PC-9 (cell line): ENCODE measurements around the gene KLHL18. TPM values are rescaled to one million over a fixed set of nuclear protein-coding genes. Genes with fewer than 3 reads are reported as not detected.

Experiments
- BruUV-seq: library from RNA; stranded (reverse); fragments of 400-500 nt; replicated peaks from 2 replicates; lab custom pipeline; 2021; lab: Mats Ljungman, UMichigan
- CTCF ChIA-PET: fragments of 300-600 bp; sonication (Branson Sonifier 250); formaldehyde crosslinking; loops from one replicate; lab custom pipeline; 2022; ENCODE audit warnings: antibody characterized with exemption; lab: Charles Lee
- POLR2A ChIA-PET: fragments of 300-600 bp; sonication (Branson Sonifier 250); formaldehyde crosslinking; loops from one replicate; lab custom pipeline; 2022; ENCODE audit warnings: antibody characterized with exemption; ENCODE audit not compliant: unreplicated experiment; lab: Charles Lee
- DNase-seq, 2 experiments: peaks; one replicate each; pipeline versions ENCODE4 v3.0.0 to v3.0.0-alpha.2; 2015 to 2022; ENCODE audit warnings: mixed read lengths in 1 of 2
- H2AFZ ChIP-seq: fragments of 200-600 bp; sonication (generic); 2 replicates; pipeline ENCODE4 v1.8.1; 2017; ENCODE audit warnings: antibody characterized with exemption
- H3F3A ChIP-seq: fragments of 200-600 bp; sonication (generic); 2 replicates; pipeline ENCODE4 v1.8.1; 2017; ENCODE audit warnings: antibody characterized with exemption, mild to moderate bottlenecking, low read depth; ENCODE audit not compliant: insufficient read depth
- H3K27ac ChIP-seq: fragments of 200-600 bp; sonication (generic); 2 replicates; pipeline ENCODE4 v1.6.1; 2016; ENCODE audit warnings: mixed run types
- H3K27me3 ChIP-seq: fragments of 200-600 bp; sonication (generic); 2 replicates; pipeline ENCODE4 v1.6.1; 2016; ENCODE audit warnings: low read depth, mixed run types; ENCODE audit not compliant: insufficient read depth
- H3K36me3 ChIP-seq: fragments of 200-600 bp; sonication (generic); 2 replicates; pipeline ENCODE4 v1.6.1; 2016; ENCODE audit warnings: low read depth, mixed run types
- H3K4me1 ChIP-seq: fragments of 200-600 bp; sonication (generic); replicated peaks from 2 replicates; pipeline ENCODE4 v1.6.1; 2016; ENCODE audit warnings: mixed run types; ENCODE audit not compliant: insufficient read depth
- H3K4me2 ChIP-seq: fragments of 200-600 bp; sonication (generic); 2 replicates; pipeline ENCODE4 v1.6.1; 2017; ENCODE audit warnings: mixed run types
- H3K4me3 ChIP-seq: fragments of 200-600 bp; sonication (generic); 2 replicates; pipeline ENCODE4 v1.6.1; 2016; ENCODE audit warnings: mixed run types
- H3K79me2 ChIP-seq: fragments of 200-600 bp; sonication (generic); 2 replicates; pipeline ENCODE4 v1.6.1; 2017; ENCODE audit warnings: low read depth, mixed run types
- H3K9me2 ChIP-seq: fragments of 200-600 bp; sonication (generic); 2 replicates; pipeline ENCODE4 v1.8.1; 2017; ENCODE audit warnings: mild to moderate bottlenecking; ENCODE audit not compliant: insufficient read depth
- H3K9me3 ChIP-seq: fragments of 200-600 bp; sonication (generic); 2 replicates; pipeline ENCODE4 v1.8.1; 2016; ENCODE audit warnings: low read depth; ENCODE audit not compliant: insufficient read depth
- H4K20me1 ChIP-seq: fragments of 200-600 bp; sonication (generic); 2 replicates; pipeline ENCODE4 v1.8.1; 2017; ENCODE audit not compliant: insufficient read depth
- EZH2 ChIP-seq: fragments of 200-600 bp; sonication (generic); IDR thresholded peaks from 2 replicates; pipeline ENCODE4 v1.8.0; 2017; ENCODE audit warnings: antibody characterized with exemption, low read depth
- intact Hi-C: fragments of 100-400 bp; cut with micrococcal nuclease; formaldehyde crosslinking; loops from one replicate; pipeline ENCODE4 v1.10.0; 2022; ENCODE audit not compliant: unreplicated experiment
- total RNA-seq: library from RNA; stranded (reverse); gene quantifications from 2 replicates; pipeline ENCODE4 v1.2.3, GENCODE V29; 2021
- TF ChIP-seq, protein P1 (sequence below): fragments of 200-600 bp; sonication (generic); conservative IDR thresholded peaks from 2 replicates; pipeline ENCODE4 v1.6.1; 2017; ENCODE audit warnings: mixed run types, antibody characterized with exemption, mild to moderate bottlenecking, moderate library complexity

Gene KLHL18
- total RNA-seq, 1 experiment from 2014 or later = 16.0 TPM

DNA sequence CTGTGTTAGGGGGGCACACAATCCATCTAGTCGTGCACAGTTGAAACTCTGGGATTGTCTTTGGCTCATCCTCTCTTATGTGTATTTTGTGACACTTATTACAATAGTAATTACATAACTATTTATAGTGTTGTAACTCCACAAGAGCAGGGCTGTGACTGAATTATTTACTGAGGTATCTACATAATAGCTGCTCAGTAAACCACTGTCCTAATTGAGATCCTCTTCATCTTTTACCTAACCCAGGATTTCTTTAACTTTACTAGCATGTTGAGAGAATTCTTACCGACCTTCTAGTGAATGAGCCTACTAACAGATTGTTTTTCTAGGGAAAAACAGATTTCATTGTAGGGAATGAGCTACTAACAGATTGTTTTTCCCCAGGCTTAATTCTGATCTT, 11.1 kb downstream of the KLHL18 start:
- H3K4me3 ChIP-seq = no peak overlapping the region
- no peak overlapping the region for H3K4me2 ChIP-seq
- H3K27me3 ChIP-seq = no peaks in the 10 kb centered on the region
- no peaks in the 10 kb centered on the region for H3F3A ChIP-seq
- H3K27ac ChIP-seq = no peak overlapping the region
- BruUV-seq = no TSS peak
- DNase-seq = no peak
- H4K20me1 ChIP-seq = 0 out of 2 replicates have a peak, but pooled peaks cover 2% of the 10 kb centered on the region
- intact Hi-C loops = no loop called here
- ChIA-PET CTCF (no interaction called here), POLR2A (no interaction called here)
- H3K9me2 ChIP-seq = no peaks in the 10 kb centered on the region
- no peak overlapping the region for H2AFZ ChIP-seq
- no peaks in the 10 kb centered on the region for H3K9me3 ChIP-seq
- H3K36me3 ChIP-seq = no peaks in the 10 kb centered on the region
- H3K79me2 ChIP-seq = peaks cover 5% of the 10 kb centered on the region; the same call in 1 of the 2 replicates
- TF ChIP-seq, protein P1, sequence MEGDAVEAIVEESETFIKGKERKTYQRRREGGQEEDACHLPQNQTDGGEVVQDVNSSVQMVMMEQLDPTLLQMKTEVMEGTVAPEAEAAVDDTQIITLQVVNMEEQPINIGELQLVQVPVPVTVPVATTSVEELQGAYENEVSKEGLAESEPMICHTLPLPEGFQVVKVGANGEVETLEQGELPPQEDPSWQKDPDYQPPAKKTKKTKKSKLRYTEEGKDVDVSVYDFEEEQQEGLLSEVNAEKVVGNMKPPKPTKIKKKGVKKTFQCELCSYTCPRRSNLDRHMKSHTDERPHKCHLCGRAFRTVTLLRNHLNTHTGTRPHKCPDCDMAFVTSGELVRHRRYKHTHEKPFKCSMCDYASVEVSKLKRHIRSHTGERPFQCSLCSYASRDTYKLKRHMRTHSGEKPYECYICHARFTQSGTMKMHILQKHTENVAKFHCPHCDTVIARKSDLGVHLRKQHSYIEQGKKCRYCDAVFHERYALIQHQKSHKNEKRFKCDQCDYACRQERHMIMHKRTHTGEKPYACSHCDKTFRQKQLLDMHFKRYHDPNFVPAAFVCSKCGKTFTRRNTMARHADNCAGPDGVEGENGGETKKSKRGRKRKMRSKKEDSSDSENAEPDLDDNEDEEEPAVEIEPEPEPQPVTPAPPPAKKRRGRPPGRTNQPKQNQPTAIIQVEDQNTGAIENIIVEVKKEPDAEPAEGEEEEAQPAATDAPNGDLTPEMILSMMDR = no peak
- TF ChIP-seq EZH2 = no peak
- H3K4me1 ChIP-seq = no peaks in the 10 kb centered on the region

- Histone ChIP-seq H3K27ac (no peak overlapping the region), H3F3A (no peaks in the 10 kb centered on the region), H3K9me2 (no peaks in the 10 kb centered on the region), H3K9me3 (no peaks in the 10 kb centered on the region), H3K36me3 (no peaks in the 10 kb centered on the region), H3K79me2 (peaks cover 4% of the 10 kb centered on the region; the same call in 1 of the 2 replicates), H3K4me1 (no peaks in the 10 kb centered on the region), H4K20me1 (no peaks in the 10 kb centered on the region), H3K4me3 (no peak overlapping the region), H3K4me2 (no peak overlapping the region), H2AFZ (no peak overlapping the region), H3K27me3 (no peaks in the 10 kb centered on the region)
- ChIA-PET CTCF (no interaction called here), POLR2A (no interaction called here)
- no peak for DNase-seq
- no TSS peak for BruUV-seq
- TF ChIP-seq, protein P1 = no peak
- TF ChIP-seq EZH2 = no peak
- intact Hi-C loops = no loop called here
These were observed 11.6 kb downstream of the KLHL18 start for GRCh38 chr3:47294392-47294791.

GRCh38 chr3:47295322-47295721, 12.6 kb downstream of the KLHL18 start:
- ChIA-PET POLR2A (no interaction called here), CTCF (interaction anchor here (0.6 to 0.7 kb wide), 2 partner anchors 8 to 54 kb away, joined by 3 to 4 read pairs; no protein-coding TSS in a partner anchor)
- Histone ChIP-seq H4K20me1 (no peaks in the 10 kb centered on the region), H3F3A (no peaks in the 10 kb centered on the region), H3K79me2 (no peaks in the 10 kb centered on the region), H3K36me3 (no peaks in the 10 kb centered on the region), H3K4me2 (no peak overlapping the region), H3K27ac (no peak overlapping the region), H2AFZ (no peak overlapping the region), H3K4me1 (no peaks in the 10 kb centered on the region), H3K27me3 (no peaks in the 10 kb centered on the region), H3K4me3 (no peak overlapping the region), H3K9me2 (no peaks in the 10 kb centered on the region), H3K9me3 (no peaks in the 10 kb centered on the region)
- intact Hi-C loops = no loop called here
- TF ChIP-seq EZH2 = no peak
- TF ChIP-seq, protein P1 = no peak
- no peak for DNase-seq
- BruUV-seq = no TSS peak
